ENCODE measurements around the gene NFKBIE. TPM values are rescaled to one million over a fixed set of nuclear protein-coding genes. Genes with fewer than 3 reads are reported as not detected.

NFKBIE gene
- total RNA-seq, 2 experiments from 2014 or later, result 14.7 to 15.3 TPM

- POLR2A ChIA-PET, result no interaction called here
- Mint-ChIP-seq H3K4me3 (no peak overlapping the region), H3K27me3 (peaks cover 52% of the 10 kb centered on the region), H3K4me1 (peaks cover 2% of the 10 kb centered on the region), H3K36me3 (ENCODE audit: low read depth) (no peaks in the 10 kb centered on the region), H3K27ac (no peak overlapping the region), H3K9me3 (no peaks in the 10 kb centered on the region)
- no peak for DNase-seq
- CTCF ChIA-PET, result interaction anchor here (0.8 to 4.3 kb wide), 5 partner anchors 9 to 36 kb away, joined by 3 to 16 read pairs (median 3); partner anchors contain the start of gene AARS2
Observed at GRCh38 chr6:44276667-44277640, 11.6 kb upstream of the NFKBIE start.

GRCh38 chr6:44275749-44276648 is 10.6 kb upstream of the NFKBIE start:
- Mint-ChIP-seq H3K4me1 (peaks cover 5% of the 10 kb centered on the region), H3K9me3 (no peaks in the 10 kb centered on the region), H3K27me3 (peaks cover 61% of the 10 kb centered on the region), H3K27ac (no peak overlapping the region), H3K4me3 (no peak overlapping the region), H3K36me3 (ENCODE audit: low read depth) (no peaks in the 10 kb centered on the region)
- no peak for DNase-seq
- ChIA-PET CTCF (interaction anchor here (1.0 to 2.8 kb wide), 3 partner anchors 12 to 29 kb away, joined by 3 to 8 read pairs (median 3); no protein-coding TSS in a partner anchor), POLR2A (no interaction called here)

DNA sequence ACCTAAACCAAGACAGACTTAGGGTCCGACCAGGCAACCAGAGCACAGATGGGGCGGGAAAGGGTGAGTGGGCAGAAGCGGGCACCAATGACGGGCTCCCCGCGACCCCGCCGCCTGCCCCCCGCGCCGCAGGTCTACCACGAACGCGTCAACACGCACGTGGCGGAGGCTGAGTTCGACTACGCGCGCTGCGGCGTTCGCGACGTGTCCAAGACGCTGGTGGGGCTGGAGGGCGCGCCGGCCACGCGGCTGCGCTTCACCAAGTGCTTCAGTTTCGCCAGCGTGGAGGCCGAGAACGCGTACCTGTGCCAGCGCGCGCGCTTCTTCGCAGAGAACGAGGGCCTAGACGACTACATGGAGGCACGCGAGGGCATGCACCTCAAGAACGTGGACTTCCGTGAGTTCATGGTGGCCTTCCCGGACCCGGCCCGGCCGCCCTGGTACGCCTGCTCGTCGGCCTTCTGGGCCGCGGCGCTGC is 10.0 kb upstream of the NFKBIE start:
- no peak for DNase-seq
- no peak overlapping the region for H3K4me3 Mint-ChIP-seq
- H3K4me1 Mint-ChIP-seq, result peaks cover 5% of the 10 kb centered on the region
- H3K27ac Mint-ChIP-seq, result no peak overlapping the region
- H3K9me3 Mint-ChIP-seq, result no peaks in the 10 kb centered on the region
- peaks cover 59% of the 10 kb centered on the region for H3K27me3 Mint-ChIP-seq
- no peaks in the 10 kb centered on the region for H3K36me3 Mint-ChIP-seq (ENCODE audit: low read depth)
- ChIA-PET POLR2A (no interaction called here), CTCF (interaction anchor here (0.6 to 1.2 kb wide), 3 partner anchors 30 to 1339 kb away, joined by 3 to 5 read pairs (median 5); no protein-coding TSS in a partner anchor)

- Mint-ChIP-seq H3K4me3 (no peak overlapping the region), H3K4me1 (peaks cover 15% of the 10 kb centered on the region), H3K36me3 (ENCODE audit: low read depth) (no peaks in the 10 kb centered on the region), H3K27me3 (peaks cover 66% of the 10 kb centered on the region), H3K27ac (no peak overlapping the region), H3K9me3 (no peaks in the 10 kb centered on the region)
- ChIA-PET POLR2A (no interaction called here), CTCF (interaction anchor here (0.8 to 1.1 kb wide), 3 partner anchors 11 to 48 kb away, joined by 3 read pairs; no protein-coding TSS in a partner anchor)
- DNase-seq, result no peak
Observed at GRCh38 chr6:44273617-44274016, 8.3 kb upstream of the NFKBIE start.

GRCh38 chr6:44272999-44273566 is 7.7 kb upstream of the NFKBIE start:
- DNase-seq, result no peak
- Mint-ChIP-seq H3K4me3 (no peak overlapping the region), H3K4me1 (peaks cover 15% of the 10 kb centered on the region), H3K36me3 (ENCODE audit: low read depth) (no peaks in the 10 kb centered on the region), H3K9me3 (no peaks in the 10 kb centered on the region), H3K27me3 (peaks cover 68% of the 10 kb centered on the region), H3K27ac (no peak overlapping the region)
- ChIA-PET POLR2A (no interaction called here), CTCF (interaction anchor here (0.8 to 1.1 kb wide), 2 partner anchors 11 to 23 kb away, joined by 3 read pairs; no protein-coding TSS in a partner anchor)

DNA sequence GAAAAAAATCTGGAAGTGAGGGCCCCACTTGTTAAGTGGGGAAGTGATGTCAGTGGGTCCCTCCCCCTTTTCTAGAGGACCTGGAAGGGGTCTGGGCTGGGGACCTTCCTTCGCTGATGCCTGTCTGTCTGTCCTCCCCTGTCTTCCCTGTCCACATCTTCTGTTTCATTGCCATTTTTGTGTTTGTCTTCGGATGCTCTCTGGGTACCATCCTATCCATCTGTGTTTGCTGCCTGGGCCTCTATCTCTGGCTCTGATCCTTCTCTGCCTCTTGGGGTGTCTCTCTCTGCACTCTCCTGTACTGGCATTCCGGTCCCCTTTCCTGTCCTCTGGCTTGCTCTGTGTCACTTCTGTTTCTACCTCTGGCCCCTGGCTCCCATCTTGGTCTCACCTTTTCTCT is 7.2 kb upstream of the NFKBIE start:
- peaks cover 63% of the 10 kb centered on the region for H3K27me3 Mint-ChIP-seq
- ChIA-PET POLR2A (no interaction called here), CTCF (interaction anchor here (1.4 kb wide), 1 partner anchor 16 kb away, joined by 7 read pairs; the partner anchor contains the start of gene SLC35B2)
- H3K27ac Mint-ChIP-seq, result no peak overlapping the region
- no peak for DNase-seq
- H3K9me3 Mint-ChIP-seq, result no peaks in the 10 kb centered on the region
- peaks cover 19% of the 10 kb centered on the region for H3K4me1 Mint-ChIP-seq
- H3K4me3 Mint-ChIP-seq, result no peak overlapping the region
- no peaks in the 10 kb centered on the region for H3K36me3 Mint-ChIP-seq (ENCODE audit: low read depth)

DNA sequence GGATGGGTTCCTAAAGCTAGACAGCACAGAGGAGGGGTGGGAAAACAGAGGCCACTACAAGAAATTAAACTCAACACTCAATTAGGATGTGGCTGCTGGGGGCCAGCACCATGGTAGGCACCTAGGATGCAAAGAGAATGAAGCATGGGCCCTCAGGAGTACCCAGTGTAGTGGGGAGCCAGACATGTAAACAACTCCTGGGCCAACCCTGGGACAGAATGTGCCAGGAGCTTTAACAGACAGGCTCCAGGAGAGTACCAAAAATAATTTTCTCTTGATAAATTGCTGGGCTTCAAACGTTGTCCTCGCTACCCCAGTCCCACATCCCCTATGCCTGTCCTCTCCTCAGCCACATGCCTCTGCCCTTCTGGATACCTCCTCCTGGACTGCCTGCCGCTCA is 6.6 kb upstream of the NFKBIE start:
- no peak overlapping the region for H3K4me3 Mint-ChIP-seq
- DNase-seq, result no peak
- no peaks in the 10 kb centered on the region for H3K9me3 Mint-ChIP-seq
- CTCF ChIA-PET, result interaction anchor here (0.7 to 1.4 kb wide), 4 partner anchors 15 to 167 kb away, joined by 3 to 7 read pairs (median 4); partner anchors contain the start of gene SLC35B2
- H3K36me3 Mint-ChIP-seq (ENCODE audit: low read depth), result no peaks in the 10 kb centered on the region
- peaks cover 59% of the 10 kb centered on the region for H3K27me3 Mint-ChIP-seq
- POLR2A ChIA-PET, result no interaction called here
- H3K4me1 Mint-ChIP-seq, result peaks cover 21% of the 10 kb centered on the region
- no peak overlapping the region for H3K27ac Mint-ChIP-seq

GRCh38 chr6:44271406-44271723 is 6.0 kb upstream of the NFKBIE start:
- no peaks in the 10 kb centered on the region for H3K36me3 Mint-ChIP-seq (ENCODE audit: low read depth)
- POLR2A ChIA-PET, result no interaction called here
- H3K27ac Mint-ChIP-seq, result no peak overlapping the region
- H3K9me3 Mint-ChIP-seq, result no peaks in the 10 kb centered on the region
- CTCF ChIA-PET, result interaction anchor here (0.7 to 1.4 kb wide), 5 partner anchors 15 to 167 kb away, joined by 3 to 7 read pairs (median 3); partner anchors contain the start of gene SLC35B2
- DNase-seq, result no peak
- peak overlapping the region; percentile 58 for H3K4me3 Mint-ChIP-seq
- peaks cover 27% of the 10 kb centered on the region for H3K4me1 Mint-ChIP-seq
- peaks cover 56% of the 10 kb centered on the region for H3K27me3 Mint-ChIP-seq

- DNase-seq, result no peak
- H3K27me3 Mint-ChIP-seq, result peaks cover 56% of the 10 kb centered on the region
- ChIA-PET POLR2A (no interaction called here), CTCF (interaction anchor here (0.7 to 2.8 kb wide), 6 partner anchors 14 to 166 kb away, joined by 3 to 7 read pairs (median 4); partner anchors contain the start of genes AARS2 and SLC35B2)
- H3K4me3 Mint-ChIP-seq, result peak overlapping the region; percentile 58
- no peak overlapping the region for H3K27ac Mint-ChIP-seq
- H3K36me3 Mint-ChIP-seq (ENCODE audit: low read depth), result no peaks in the 10 kb centered on the region
- no peaks in the 10 kb centered on the region for H3K9me3 Mint-ChIP-seq
- H3K4me1 Mint-ChIP-seq, result peaks cover 32% of the 10 kb centered on the region
Observed at GRCh38 chr6:44270526-44271405, 5.4 kb upstream of the NFKBIE start.

- no peak within 1 kb of the TSS for H3K27ac Mint-ChIP-seq
- POLR2A ChIA-PET, result no interaction called here
Observed at GRCh38 chr6:44269921-44270525, 4.7 kb upstream of the NFKBIE start, which contains the start of gene TMEM151B. Gene TMEM151B (plus strand): TSS chr6:44270450. CDS start chr6:44270743, 293 bp downstream.

More at GRCh38 chr6:44269921-44270525, 4.7 kb upstream of the NFKBIE start, which contains the start of gene TMEM151B:
- H3K4me1 Mint-ChIP-seq, result peaks cover 33% of the 10 kb centered on the region
- DNase-seq, result no peak
- peak within 1 kb of the TSS; percentile 58 for H3K4me3 Mint-ChIP-seq
- H3K27me3 Mint-ChIP-seq, result peaks cover 56% of the 10 kb centered on the region
- no peaks in the 10 kb centered on the region for H3K36me3 Mint-ChIP-seq (ENCODE audit: low read depth)
- no peaks in the 10 kb centered on the region for H3K9me3 Mint-ChIP-seq
- CTCF ChIA-PET, result interaction anchor here (1.0 to 2.8 kb wide), 4 partner anchors 33 to 43 kb away, joined by 3 to 7 read pairs (median 4); partner anchors contain the start of gene AARS2
